Upper lobe of left lung (tissue), 4 donors: Measurements from ENCODE around the gene CTDSPL2.

Experiments
- POLR2A ChIP-seq, 4 donors: fragments of 450-650 bp; IDR thresholded peaks; one replicate each; pipeline ENCODE4 v1.5.1; 2016 to 2017; ENCODE audit warnings: antibody characterized with exemption in 4 of 4, mild to moderate bottlenecking in 2 of 4
- TF ChIP-seq, protein P1 (sequence below), 6 experiments: fragments of 450-650 bp in 4 of 6; fragments of 200-600 bp in 2 of 6; sonication (generic) in 2 of 6; IDR thresholded peaks; one replicate each; pipeline ENCODE4 v1.5.1; 2016 to 2019; ENCODE audit warnings: antibody characterized with exemption in 6 of 6

DNA sequence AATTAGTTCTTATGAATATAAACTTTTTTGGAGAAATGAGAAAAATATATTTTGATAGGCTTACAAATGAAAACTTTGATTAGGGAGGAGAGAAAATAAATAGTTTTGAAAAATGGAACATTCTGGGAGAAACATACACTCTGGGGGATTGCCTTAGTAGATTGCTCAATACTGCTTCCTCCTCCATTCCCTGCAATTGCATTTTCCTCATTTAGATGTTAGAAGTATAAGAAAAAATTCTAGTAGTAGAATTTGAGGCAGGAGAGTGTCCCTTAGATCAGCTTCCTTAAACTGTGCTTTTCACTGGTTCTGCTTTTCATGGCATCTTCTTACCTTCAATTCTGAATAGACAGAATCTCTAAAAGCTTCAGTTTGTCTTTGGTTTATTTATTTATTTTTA lies 46.2 kb upstream of the CTDSPL2 start:
- TF ChIP-seq, protein P1, sequence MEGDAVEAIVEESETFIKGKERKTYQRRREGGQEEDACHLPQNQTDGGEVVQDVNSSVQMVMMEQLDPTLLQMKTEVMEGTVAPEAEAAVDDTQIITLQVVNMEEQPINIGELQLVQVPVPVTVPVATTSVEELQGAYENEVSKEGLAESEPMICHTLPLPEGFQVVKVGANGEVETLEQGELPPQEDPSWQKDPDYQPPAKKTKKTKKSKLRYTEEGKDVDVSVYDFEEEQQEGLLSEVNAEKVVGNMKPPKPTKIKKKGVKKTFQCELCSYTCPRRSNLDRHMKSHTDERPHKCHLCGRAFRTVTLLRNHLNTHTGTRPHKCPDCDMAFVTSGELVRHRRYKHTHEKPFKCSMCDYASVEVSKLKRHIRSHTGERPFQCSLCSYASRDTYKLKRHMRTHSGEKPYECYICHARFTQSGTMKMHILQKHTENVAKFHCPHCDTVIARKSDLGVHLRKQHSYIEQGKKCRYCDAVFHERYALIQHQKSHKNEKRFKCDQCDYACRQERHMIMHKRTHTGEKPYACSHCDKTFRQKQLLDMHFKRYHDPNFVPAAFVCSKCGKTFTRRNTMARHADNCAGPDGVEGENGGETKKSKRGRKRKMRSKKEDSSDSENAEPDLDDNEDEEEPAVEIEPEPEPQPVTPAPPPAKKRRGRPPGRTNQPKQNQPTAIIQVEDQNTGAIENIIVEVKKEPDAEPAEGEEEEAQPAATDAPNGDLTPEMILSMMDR (IDR thresholded peaks at IDR 0.05), result no peak
- TF ChIP-seq POLR2A (IDR thresholded peaks at IDR 0.05), result no peak
